HG03025 (cell line): Measurements from ENCODE around the gene DLX2.
"Not testable (repeated sequence)": the region's sequence is repeated elsewhere in the genome, so short reads cannot be mapped to it uniquely, and the experiment has no call there.

Experiments
- ATAC-seq: cut with Tn5 transposase; IDR thresholded peaks from one replicate; pipeline ENCODE4 v1.9.1; 2021; ENCODE audit warnings: mild to moderate bottlenecking, moderate library complexity; ENCODE audit not compliant: unreplicated experiment, low FRiP score

DLX2 gene

DNA sequence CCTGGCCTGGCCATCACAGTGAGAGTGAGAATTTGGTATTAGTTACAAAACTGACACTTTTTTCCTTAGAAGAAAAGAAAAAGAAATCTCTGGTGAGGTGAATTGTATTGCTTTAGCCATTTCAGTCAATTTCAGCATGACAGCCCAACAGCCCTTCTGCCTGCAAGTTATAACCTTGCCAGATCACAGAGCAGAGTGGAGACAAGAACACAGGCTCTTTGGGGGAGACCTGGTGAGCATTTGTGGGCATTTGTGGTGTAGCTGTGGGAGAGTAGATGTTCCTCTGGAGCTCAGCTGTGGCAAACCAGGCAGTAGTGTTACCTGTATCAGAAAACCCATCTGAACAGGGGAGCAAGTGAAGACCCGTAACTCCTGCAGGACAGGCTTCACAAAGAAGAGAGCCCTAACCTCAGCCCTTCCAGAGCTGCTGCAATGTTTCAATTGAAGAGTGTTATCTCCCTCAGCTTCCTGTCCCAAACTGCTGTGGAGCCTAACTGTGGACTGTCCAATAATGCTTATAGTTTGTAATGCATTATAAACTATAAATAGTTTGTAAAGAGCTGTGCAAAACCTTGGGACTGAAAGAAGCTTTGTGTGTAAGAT, 40.2 kb downstream of the DLX2 start:
- no peak for ATAC-seq

- ATAC-seq = not testable (repeated sequence)
Measured at GRCh38 chr2:172060118-172060517, 42.6 kb downstream of the DLX2 start.

DNA sequence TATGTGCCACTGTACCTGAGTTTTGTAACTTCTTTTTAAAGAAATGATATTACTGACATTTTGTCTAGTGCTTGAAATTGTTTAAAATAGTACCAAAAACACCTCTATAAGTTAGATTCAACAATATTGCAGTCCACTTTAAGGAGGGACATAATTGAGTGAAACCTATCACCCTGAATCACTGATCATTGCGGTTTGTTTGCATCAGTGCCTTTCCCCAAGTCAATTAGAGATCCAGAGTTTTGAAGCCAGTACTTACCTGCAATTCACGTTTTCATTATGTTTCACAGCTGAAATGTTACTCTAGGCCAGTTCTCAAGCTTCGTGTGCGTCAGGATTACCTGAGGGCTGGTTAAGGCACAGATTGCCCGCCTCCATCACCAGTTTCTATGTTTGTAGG, 44.0 kb downstream of the DLX2 start:
- no peak for ATAC-seq

DNA sequence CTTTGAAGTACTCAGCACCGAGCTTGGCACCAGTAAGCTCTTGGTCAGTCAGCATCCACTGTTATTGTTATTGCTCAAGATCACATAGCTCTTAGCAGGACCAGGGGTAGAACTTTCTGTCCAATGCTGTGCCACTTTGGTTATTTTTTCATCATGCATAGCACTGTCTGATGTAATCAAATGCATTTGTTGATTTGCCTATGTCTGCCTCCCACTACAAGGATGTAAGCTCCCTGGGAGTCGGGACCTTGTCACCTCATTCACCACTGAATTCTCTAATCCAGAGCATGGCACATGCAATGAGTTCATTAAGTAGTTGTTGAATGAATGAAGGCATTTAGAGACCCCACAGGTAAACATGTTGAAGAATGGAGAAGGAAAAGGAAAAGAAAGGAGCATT, 46.4 kb downstream of the DLX2 start:
- no peak for ATAC-seq

DNA sequence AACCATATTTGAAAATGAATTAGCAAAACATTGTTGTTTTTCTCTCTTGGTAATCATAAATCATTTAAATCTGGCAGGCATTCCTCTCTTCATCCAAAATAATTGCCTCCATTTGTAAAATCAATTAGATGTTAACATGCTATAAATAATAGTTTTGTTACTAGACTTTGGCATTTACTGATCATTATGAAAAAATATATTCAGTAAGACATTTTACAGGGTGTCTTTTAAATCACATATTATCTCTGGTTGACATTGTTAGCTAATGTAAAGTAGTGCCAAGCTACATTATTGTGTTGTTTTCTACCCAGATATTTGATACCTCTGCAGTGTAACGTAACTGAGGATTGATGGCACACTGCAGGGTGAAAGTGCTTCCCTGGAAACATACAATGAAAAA, 49.2 kb downstream of the DLX2 start:
- no peak for ATAC-seq

DNA sequence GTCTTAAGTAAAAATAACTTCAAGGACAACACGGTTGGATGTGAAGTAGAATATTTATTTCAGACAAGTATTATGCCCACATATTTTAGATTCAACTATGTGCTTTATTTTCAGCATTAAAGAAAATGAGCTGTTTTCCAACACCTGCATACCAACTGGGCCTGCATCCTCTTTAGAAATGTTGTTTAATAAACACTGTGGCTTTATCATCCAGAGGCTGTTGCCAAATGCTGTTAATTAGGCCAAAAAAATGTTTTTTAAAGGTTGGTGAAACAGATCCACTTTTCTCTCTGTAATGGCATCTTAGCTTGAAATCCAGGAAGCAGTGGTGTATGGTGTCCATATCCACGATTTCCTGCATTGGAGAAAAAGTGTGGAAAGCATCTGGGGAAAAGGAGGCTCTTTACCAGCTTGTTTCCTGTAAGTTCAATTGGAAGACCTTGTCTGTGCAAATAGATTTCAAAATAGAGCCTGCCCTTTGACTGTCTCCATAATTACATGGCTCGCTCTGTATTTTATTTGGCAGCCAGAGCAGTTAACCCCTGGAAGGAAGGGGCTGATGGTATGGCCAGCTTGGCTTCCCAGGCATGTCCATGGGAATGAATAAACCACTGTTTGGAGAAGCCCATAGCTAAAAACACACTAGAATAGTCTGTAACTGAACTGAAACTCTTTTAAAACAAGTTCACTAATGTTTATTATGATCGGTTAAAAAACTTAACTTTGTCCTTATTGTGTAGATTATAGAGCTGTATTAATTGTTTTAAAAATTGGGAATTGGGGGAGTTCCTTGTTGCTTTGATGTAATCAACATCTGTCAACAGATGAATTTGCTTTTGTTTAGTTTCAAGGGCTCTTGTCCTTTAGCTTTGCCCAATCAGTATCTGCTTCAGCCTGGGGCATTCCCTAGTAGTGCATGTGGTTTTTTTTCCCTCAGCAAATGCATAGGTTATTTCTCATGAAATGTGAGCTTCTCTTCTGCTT, 50.4 kb downstream of the DLX2 start:
- ATAC-seq = no peak

DNA sequence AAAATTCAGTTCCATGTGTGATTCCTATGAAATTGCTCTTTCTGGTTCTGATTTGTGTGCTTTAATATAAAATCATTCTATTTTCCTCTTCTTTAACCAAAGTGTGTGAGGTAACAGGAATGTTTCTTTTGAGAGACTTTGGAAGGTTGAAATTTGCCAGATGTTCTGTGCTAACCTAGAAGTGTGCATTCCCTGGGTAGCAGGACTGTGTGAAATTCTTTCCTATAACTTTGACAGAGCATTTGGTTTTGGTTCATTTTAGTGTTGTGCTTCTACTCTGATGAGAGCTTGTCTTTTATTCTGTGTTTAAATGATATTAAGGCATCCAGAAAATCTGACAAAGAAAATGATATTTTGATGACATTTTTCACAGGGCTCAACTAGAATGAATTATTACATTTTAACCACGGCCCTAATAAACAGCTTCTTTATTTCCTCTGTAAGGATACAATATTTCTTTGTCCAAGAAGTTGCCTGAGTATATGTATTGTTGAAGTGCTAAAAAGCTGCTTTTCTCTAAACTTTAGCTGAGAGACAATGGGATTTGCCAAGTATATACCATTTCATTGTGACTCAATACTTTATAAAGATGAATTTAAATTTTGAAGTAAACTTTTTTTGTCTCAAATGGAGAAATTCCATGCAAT, 52.1 kb downstream of the DLX2 start:
- no peak for ATAC-seq

- ATAC-seq = no peak
Measured at GRCh38 chr2:172049567-172050120, 53.1 kb downstream of the DLX2 start.
